Activated CD8-positive, alpha-beta memory T cell treated with anti-CD3 and anti-CD28 coated beads for 36 hours (primary cell): ENCODE data around the gene EVC. TPM values are rescaled to one million over a fixed set of nuclear protein-coding genes. Genes with fewer than 3 reads are reported as not detected.

Source experiments
- CTCF ChIA-PET: fragments of 350-600 bp; sonication (Branson Sonifier 250); formaldehyde crosslinking; loops from one replicate; lab custom pipeline; 2021; ENCODE audit warnings: antibody characterized with exemption; lab: Charles Lee
- POLR2A ChIA-PET: fragments of 350-600 bp; sonication (Branson Sonifier 250); formaldehyde crosslinking; loops from one replicate; lab custom pipeline; 2021; ENCODE audit warnings: antibody characterized with exemption; lab: Charles Lee
- total RNA-seq, 2 experiments: library from RNA; stranded (reverse); gene quantifications; one replicate each; pipeline ENCODE4 v1.2.3, GENCODE V29; 2021

EVC gene
- total RNA-seq, 2 experiments from 2014 or later: 1.2 to 1.9 TPM

DNA sequence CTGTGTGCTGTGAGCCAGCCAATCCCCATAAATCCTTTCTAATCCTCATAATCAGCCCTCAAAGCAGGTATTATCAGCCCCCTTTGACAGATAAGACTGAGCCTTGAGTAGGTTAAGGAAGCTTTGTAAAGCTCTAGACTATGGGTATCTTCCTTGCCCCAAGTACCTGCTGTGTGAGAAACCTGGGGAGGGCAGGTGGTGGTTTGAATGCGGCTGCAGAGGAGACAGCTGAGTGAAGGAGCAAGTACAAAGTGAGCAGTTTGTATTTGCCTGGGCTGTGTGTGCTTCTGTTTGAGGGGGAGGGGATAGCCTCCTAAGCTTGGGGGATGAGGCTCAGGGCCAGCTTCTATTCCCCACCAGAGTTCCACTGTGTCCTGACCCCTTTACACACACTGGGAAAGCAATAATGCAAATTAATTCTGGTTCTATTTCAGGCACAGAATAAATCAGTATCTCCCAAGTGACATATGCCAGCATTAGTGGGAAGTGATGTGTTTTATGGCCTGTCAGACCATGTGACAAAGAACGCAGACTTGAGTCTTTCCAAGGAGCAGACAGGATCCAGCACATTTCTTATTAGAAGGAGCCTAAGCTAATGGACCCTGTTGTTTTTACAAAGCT is 63.5 kb downstream of the EVC start:
- ChIA-PET CTCF (no interaction called here), POLR2A (no interaction called here)

DNA sequence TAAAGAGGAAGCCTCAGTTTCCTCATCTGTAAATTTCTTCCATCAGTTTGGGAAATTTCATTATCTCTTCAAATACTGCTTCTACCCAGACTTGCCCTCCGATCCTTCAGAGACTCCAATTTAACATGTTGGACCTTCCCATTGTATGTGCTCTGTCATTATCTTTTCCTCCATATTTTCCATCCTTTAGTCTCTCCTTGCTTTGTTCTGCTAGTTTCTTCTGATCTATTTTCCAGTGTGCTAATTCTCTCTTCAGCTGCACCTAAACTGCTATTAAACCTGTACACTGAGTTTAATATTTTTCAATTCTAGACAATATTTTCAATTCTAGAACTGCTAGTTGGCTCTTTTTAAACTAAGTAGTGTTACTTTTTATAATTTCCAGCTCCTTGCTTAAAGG is 65.5 kb downstream of the EVC start:
- POLR2A ChIA-PET: no interaction called here

DNA sequence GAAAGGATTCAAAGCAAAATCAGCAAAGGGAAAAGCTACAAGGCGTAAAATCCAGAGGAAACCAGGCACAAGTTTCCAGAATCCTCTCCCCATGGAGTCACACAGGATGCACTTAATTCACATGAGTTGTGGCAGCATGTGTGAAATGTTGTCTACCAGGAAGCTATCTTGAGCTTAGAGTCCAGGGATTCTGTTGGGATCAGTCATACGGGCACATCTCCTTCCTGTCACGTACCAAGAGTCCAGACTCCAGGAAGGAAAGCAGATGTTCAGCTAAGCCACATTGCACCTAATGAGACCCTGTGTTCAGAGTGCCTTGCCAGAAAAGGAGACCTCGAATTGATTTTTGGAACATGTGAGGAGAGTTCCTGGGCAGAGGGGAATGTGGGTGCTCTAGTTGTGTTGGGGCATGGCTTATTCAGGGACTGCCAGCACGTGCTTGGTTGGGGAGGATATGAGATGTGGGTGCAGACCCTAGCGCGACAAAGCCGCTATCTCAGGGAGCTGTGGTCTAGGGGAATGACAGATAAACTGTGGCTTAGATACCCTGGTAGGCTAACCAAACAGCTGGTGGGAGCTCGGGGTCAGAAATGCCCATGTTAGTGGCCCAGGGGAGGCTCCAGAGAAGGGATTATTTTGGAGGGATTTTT is 70.0 kb downstream of the EVC start:
- CTCF ChIA-PET: no interaction called here
- POLR2A ChIA-PET: no interaction called here

More for the DNA sequence above, 65.5 kb downstream of the EVC start:
- CTCF ChIA-PET: no interaction called here

DNA sequence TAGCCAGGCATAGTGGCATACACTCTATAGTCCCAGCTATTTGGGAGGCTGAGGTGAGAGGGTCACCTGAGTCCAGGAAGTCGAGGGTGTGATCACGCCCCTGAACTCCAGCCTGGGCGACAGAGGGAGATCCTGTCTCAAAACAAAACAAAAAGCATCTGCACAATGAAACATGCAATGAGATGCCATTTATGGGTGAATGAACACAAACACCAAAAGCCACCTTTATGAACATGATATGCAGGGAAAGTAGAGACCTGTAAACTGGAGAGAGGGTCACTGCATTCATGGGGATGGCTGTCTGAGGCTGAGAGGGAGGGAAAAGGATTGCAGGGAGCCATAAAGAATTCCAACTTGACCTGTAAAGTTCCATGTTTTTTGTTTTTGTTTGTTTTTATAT is 70.7 kb downstream of the EVC start:
- POLR2A ChIA-PET: no interaction called here
- CTCF ChIA-PET: no interaction called here

DNA sequence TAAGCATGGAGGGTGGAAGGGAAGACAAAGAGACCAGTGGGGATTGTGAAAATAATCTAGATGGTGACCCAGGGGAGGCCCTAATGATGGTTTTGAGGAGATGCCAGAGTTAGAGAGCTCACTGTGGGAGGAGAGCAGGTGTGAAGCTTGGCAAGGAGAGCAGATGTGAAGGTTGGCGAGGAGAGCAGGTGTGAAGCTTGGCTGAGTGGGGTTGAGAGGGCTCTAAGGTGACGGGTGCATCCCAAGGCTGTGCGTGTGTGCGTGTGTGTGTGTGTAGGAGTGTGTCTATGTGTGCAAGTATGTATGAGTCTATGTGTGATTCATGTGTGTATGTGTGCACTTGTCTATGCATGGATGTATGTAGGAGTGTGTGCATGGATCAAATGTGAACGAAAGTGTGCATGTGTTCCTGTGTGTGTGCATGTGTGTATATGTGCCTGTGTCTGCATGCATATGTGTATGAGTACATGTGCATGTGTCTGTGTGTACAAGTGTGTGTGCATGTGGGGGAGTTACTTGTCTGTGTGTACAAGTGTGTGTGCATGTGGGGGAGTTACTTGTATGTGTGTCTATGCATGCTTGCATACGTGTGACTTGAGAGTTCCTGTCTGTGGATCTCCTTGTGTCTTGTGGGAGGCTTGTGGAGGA is 72.0 kb downstream of the EVC start:
- ChIA-PET CTCF (no interaction called here), POLR2A (no interaction called here)

DNA sequence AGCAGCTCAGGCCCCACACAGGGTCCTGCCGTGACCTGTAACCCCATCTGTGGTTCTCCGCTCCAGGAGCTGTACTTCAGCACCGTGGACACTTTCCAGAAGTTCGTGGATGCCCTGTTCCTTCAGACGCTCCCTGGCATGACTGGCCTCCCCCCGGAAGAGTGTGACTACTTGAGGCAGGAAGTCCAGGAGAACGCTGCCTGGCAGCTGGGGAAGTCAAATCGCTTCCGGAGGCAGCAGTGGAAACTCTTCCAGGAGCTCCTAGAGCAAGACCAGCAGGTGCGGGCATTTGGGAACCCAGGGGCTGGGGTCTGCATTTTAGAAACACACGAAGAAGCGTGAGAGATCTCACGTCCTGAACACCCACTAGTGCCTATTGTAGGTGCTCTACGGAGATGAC is 72.5 kb downstream of the EVC start:
- POLR2A ChIA-PET: no interaction called here
- CTCF ChIA-PET: no interaction called here

DNA sequence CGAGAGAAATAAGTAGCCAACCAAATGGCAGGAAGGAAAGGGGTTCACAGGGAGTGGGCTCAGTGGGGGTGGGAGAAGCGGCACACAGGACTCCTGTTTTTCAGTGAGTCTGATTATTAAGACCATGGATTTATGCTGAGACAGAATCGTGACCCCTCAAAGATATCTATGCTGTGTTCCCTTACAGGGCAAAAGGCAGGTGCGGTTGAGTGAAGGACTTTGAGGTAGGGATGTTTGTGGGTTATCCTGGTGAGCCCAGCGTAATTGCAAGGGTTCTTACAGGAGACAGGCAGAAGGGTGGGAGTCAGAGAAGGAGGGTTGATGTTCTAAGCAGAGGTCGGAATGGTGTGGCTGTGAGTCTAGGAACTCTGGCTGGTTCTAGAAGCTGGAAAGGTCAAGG is 73.0 kb downstream of the EVC start:
- ChIA-PET CTCF (no interaction called here), POLR2A (no interaction called here)

DNA sequence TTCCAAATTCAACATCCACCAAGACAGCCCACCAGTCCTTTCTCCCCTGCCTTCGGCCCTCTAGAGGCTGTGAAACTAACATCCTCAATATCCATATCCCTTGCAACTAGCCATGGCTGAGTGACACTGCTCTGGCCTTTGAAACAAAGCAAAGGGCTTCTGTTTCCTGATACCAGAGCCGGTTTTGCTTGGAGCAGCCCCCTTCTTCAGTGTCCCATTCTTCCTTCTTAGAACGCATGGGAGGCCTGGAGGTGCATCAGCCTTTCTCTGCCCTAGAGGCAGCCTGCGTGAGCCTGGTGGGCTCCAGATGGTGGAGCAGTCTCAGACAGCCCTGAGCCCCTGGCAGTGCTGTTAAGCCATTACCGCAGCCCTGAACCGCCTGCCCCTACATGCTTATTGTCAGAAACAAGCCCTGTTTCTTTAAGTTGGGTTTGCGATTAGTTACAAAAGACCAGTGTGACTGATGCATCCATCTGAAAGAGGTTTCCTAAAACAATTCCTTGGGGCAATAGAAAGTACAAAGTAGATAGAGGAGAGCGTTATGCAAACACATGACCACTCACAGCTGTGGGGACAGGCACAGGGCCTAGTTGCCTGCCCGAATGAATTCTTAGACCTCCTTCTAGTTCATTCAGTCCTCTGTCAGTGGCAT is 74.1 kb downstream of the EVC start:
- POLR2A ChIA-PET: no interaction called here
- CTCF ChIA-PET: no interaction called here

DNA sequence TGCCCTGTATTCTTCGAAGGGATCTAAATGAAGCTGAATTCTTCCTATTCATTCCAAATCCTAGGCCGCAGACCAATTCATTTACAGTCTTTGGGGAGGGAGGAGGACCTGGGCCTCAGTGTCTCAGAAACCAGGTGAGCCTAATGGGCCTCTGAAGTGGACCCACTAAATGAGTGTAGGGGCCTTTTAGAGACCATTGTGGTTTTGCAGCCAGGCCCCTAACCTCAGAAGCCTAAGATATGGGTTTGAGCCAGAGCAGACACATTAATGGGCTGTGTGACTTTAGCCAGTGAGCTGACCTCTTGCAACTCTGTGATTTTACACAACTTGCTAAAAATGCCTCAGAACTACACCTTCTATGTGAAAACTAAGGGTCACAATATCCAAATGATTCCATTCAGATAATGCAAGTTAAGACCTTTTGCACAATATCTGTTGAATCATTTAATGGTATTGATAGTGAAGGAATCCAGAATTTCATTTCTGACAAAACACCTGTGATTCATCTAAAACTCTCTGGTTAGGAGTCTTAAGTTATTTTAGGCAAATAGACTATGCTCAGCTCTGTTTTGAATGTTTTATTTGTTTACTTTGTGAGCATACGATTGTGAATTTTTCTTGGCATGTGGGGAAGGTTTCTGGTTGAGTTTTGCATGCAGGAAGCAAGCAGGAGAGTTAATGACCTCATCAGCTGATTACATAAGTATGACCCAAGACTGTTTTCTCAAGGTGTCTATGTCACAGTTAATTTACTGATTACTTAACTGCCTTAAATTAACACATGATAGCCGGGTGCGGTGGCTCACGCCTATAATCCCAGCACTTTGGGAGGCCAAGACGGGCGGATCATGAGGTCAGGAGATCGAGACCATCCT is 75.0 kb downstream of the EVC start:
- CTCF ChIA-PET: no interaction called here

DNA sequence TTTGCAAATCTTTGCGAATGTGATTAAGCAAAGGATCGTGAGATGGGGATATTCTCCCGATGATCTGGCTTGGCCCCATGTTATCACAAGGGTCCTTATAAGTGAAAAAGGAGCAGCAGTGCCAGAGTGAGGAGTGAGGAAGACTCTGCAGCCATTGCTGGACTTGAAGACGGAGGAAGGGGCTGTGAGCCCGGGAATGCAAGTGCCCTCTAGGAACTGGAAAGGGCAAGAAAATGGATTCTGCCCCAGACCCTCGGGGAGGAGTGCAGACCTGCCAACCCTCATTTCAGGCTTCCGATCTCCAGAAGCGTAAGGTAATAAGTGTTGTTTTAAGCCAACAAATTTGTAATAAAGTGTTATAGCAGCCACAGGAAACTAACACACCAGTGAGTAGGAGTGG is 76.3 kb downstream of the EVC start:
- POLR2A ChIA-PET: no interaction called here

More for the DNA sequence above, 75.0 kb downstream of the EVC start:
- POLR2A ChIA-PET: no interaction called here

DNA sequence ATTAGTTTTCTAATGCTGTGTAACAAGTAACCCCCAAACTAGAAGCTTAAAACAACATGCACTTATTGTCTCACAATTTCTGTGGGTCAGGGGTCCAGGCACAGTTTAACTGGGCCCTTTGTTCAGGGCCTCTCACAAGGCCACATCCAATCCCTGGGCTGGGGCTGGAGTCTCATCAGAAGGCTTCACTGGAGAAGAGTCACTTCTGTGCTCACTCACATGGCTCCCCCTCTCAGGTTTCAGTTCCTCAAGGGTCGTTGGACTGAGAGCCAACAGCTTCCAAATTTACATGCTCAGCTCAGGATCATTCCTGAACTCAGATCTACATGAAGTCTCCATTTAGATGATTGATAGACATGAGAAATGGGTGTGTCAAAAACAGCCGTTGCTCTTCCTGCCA is 77.1 kb downstream of the EVC start:
- CTCF ChIA-PET: no interaction called here
- POLR2A ChIA-PET: no interaction called here

More for the DNA sequence above, 76.3 kb downstream of the EVC start:
- CTCF ChIA-PET: no interaction called here

DNA sequence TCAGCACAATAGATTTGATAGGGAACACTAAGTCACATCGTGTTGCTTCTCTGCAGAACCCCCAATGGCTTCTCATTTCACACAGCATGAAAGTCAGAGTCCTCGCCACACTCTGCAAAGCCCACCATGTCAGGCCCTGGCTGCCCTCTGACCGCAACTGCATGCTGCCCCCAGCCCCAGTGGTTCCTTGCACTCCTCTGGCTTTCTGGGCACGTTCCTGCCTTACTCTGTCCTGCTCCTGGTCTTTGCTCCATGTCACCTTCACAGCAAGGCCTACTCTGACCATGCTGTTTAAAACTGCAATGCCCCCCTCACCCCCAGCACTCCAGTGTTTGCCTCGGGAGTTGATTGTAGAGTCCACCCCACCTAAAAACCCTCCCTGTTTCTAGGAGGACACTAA is 78.1 kb downstream of the EVC start:
- ChIA-PET CTCF (no interaction called here), POLR2A (no interaction called here)

DNA sequence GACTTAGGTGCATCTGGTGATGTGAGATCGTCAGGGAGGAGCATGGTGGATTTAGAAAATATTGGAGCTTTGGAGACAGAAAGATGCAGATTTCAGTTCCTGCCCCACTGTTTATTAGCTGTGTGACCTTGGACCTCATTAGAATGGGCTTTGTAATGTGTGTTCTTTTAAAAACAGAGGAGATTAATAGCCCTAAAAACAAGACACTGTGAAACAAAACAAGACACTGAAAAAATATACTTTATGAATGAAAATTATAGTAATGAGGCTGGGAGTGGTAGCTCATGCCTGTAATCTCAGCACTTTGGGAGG is 79.5 kb downstream of the EVC start:
- CTCF ChIA-PET: no interaction called here
- POLR2A ChIA-PET: no interaction called here

DNA sequence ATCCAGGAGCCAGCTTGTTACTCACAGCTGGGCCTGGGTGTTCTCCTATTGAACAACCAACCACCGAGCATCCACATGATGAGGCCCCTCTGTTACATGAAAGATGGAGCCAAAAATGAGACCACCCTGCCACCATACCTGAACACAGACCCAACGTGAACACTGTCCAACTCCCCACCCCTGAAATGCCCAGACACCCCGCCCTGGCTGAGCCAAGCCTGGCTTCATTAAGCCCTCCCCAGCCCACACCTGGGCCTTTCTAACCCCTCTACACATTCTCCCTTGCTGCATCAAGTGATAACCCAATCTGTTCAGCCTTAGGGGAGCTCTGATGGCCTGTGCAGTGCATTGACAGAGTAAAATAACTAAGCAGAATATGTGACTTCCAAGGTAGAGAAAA is 80.7 kb downstream of the EVC start:
- CTCF ChIA-PET: no interaction called here

DNA sequence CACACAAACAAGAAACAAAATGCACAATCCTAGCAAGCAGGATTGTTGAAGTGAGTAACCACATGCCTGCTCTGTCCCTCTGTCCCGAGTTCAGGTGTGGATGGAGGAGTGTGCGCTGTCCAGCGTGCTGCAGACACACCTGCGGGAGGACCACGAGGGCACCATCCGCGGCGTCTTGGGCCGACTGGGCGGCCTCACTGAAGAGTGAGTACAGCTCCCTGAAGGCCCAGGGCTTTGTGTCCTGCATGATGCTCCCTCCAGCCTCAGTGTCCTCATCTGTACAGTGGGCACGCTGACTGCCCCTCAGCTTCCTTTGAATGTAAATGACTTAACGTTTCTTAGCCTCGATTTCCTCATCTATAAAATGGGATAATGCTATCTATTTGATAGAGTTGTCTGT is 82.5 kb downstream of the EVC start:
- POLR2A ChIA-PET: no interaction called here
- CTCF ChIA-PET: no interaction called here

More for the DNA sequence above, 80.7 kb downstream of the EVC start:
- POLR2A ChIA-PET: no interaction called here

DNA sequence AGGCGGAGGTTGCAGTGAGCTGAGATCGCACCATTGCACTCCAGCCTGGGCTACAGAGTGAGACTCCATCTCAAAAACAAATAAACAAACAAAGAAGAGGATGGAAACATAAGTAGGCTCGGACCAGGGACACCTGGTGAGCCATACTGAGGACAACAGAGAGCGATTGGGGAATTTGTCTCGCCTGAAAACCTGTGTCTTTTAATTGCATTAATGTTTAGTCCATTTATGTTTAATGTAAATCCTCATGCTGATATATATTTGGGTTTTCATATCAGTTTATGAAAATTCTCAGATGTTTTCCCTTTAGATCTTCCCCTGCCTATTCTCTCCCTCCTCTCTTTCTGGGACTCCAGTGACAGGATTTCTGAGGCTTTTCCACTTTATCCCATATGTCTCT is 84.6 kb downstream of the EVC start:
- ChIA-PET CTCF (no interaction called here), POLR2A (no interaction called here)

DNA sequence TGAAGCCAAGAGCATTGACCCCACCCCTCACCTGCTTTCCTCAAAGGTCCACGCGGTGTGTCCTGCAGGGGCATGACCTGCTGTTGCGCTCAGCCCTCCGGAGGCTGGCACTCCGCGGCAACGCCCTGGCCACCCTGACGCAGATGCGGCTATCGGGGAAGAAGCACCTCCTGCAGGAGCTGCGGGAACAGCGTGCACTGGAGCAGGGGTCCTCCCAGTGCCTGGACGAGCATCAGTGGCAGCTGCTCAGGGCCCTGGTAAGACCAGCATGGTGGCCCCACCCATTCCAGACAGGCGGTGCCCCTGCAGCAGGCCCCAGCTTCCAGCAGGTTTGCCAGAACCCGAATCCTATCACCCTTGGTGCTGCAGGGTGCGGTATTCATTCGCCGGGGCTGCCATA is 86.0 kb downstream of the EVC start:
- ChIA-PET CTCF (no interaction called here), POLR2A (no interaction called here)

DNA sequence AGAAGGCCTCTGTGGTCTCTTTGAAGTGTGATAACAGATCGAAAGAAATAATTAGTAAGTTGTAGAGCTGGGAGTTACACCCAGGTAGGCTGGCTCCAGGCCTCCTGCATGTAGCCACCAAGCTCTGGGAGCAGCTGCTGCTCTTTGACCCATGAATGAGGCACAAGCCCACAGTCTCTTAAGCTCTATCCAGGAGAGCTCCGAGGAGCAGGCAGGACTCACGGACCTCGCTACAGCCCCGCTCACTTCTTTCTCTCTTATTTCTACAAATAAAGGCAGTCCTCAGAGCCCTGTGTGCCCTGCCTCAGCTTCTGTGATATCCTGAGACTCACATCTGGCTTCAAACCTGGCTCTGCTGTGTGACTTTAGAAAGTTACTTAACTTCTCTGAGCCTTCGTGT is 86.9 kb downstream of the EVC start:
- POLR2A ChIA-PET: no interaction called here

DNA sequence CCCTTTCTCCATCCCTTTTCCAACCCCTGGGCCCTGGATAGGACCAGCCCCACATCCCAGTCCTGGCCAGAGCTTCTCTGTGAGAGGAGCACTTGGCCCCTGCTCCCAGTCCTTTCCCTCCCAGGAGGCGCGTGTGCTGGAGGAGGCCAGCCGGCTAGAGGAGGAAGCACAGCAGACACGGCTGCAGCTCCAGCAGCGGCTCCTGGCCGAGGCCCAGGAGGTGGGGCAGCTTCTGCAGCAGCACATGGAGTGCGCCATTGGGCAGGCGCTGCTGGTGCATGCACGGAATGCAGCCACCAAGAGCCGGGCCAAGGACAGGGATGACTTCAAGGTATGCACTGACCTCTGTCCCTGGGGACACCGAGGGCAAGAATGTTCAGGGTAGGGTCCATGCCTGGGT is 87.5 kb downstream of the EVC start:
- CTCF ChIA-PET: no interaction called here
- POLR2A ChIA-PET: no interaction called here

More for the DNA sequence above, 86.9 kb downstream of the EVC start:
- CTCF ChIA-PET: no interaction called here

DNA sequence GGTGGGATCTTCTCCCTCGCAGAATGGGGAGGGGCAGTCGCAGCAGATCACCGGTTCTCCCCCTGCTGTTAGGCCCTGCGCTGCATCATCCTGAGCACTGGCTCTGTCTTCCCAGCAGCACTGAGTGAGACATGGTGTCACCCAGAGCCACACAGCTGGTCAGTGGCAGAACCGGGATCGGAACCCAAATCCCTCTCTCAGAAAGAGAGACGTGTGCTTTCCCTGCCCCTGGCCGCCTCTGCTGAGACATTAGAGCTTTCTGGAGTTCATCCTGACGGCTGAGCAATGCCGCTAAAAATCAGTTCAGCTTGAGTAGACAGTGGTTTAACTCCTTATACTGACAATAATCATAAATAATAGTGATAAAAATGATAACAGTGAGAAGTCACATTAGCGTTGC is 87.9 kb downstream of the EVC start:
- ChIA-PET POLR2A (no interaction called here), CTCF (no interaction called here)
